ENCODE data around the gene ISYNA1. TPM values are rescaled to one million over a fixed set of nuclear protein-coding genes. Genes with fewer than 3 reads are reported as not detected.
A peak's percentile ranks its signal among the peaks of the same experiment; 100 is the strongest.

ISYNA1 gene
- total and polyA plus RNA-seq, 2 of the 8 experiments (the other 6 are each of a cell fraction or from before 2014, with no cell fraction given): 207 to 264 TPM

- no peaks in the 10 kb centered on the region for H3K79me2 ChIP-seq (ENCODE audit: control insufficient read depth in 1 of 2, insufficient read depth in 2 of 2, low read length in 2 of 2)
- peak overlapping the region; percentile 51 to 87 for H3K4me2 ChIP-seq (ENCODE audit: insufficient read depth in 1 of 2, low read depth in 2 of 2, low read length in 2 of 2)
- peak overlapping the region; percentile 10 for H3K56ac ChIP-seq (replicated peaks; ENCODE audit: insufficient read length, low read depth, low read length)
- H3K23me2 ChIP-seq (ENCODE audit: low read depth, low read length): peaks cover 12% of the 10 kb centered on the region; the same call in 1 of the 2 replicates
- WGBS, 2 experiments (ENCODE audit: extremely low coverage in 1 of 2, insufficient coverage in 1 of 2, insufficient read length in 1 of 2, insufficient replicate concordance in 2 of 2, low coverage in 1 of 2, low lambda C conversion rate in 2 of 2, missing lambda C conversion rate in 1 of 2): 78% methylated on average over 9 of the region's 13 CpGs; no CpG with 5 or more reads in 1 of the 2 experiments
- no peaks in the 10 kb centered on the region for H3K9me3 ChIP-seq (ENCODE audit: insufficient read depth in 2 of 2, low read depth in 1 of 2, low read length in 1 of 2)
- FAIRE-seq: no peak
- H3K4me3 ChIP-seq (ENCODE audit: extremely low read depth in 1 of 4, insufficient read depth in 2 of 4, low read depth in 3 of 4, low read length in 4 of 4): peak overlapping the region; percentile 16 to 68 (median 42)
- no peak overlapping the region for H3K14ac ChIP-seq (ENCODE audit: insufficient read length)
- peak overlapping the region in 2 of 4 experiments; percentile 45 to 59; a peak in 3 of 7 replicates for H3K9ac ChIP-seq (replicated peaks in 1 of 4; ENCODE audit: extremely low read depth in 1 of 4, low read depth in 3 of 4, low read length in 3 of 4)
- H2BK12ac ChIP-seq (ENCODE audit: low read depth, low read length): peak overlapping the region; percentile 63; the same call in 1 of the 2 replicates
- no peak overlapping the region for H3K23ac ChIP-seq (ENCODE audit: insufficient read length)
- H4K5ac ChIP-seq (ENCODE audit: insufficient read length, low read depth, low read length): no peak overlapping the region
- no peaks in the 10 kb centered on the region; the same call in 1 of the 2 replicates for H3K79me1 ChIP-seq (ENCODE audit: low read depth, low read length)
- H2BK15ac ChIP-seq (ENCODE audit: low read length): peak overlapping the region; percentile 72
- H3K27me3 ChIP-seq (replicated peaks in 1 of 4; ENCODE audit: control insufficient read depth in 3 of 4, extremely low read depth in 1 of 4, insufficient read depth in 3 of 4, low read length in 3 of 4): no peaks in the 10 kb centered on the region; a peak in 1 of 7 replicates
- H2BK20ac ChIP-seq (ENCODE audit: low read length): peak overlapping the region; percentile 86; the same call in 1 of the 2 replicates
- ChIA-PET POLR2A (ENCODE audit: partially characterized antibody) (interaction anchor here (0.7 to 6.7 kb wide), 9 partner anchors 8 to 151 kb away, joined by 3 to 65 read pairs (median 7); partner anchors contain the start of genes JUND and SSBP4), CTCF (ENCODE audit: partially characterized antibody) (interaction anchor here (0.6 to 1.4 kb wide), 5 partner anchors 10 to 414 kb away, joined by 3 to 4 read pairs (median 3); partner anchors contain the start of gene SSBP4)
- H3K27ac ChIP-seq (ENCODE audit: low read depth, low read length): no peak overlapping the region
- no peak for DNase-seq (ENCODE audit: low read depth in 1 of 2, low spot score in 2 of 2)
- H2AK5ac ChIP-seq (ENCODE audit: low read depth, low read length): peak overlapping the region; percentile 86; the same call in 1 of the 2 replicates
- peak overlapping the region; percentile 95 for H3K18ac ChIP-seq (ENCODE audit: extremely low read depth, low read length)
- H4K20me1 ChIP-seq (replicated peaks in 1 of 2; ENCODE audit: control insufficient read depth in 1 of 2, insufficient read depth in 2 of 2, low read length in 2 of 2): peaks cover 0 to 16% of the 10 kb centered on the region in 2 experiments
- H3K36me3 ChIP-seq (ENCODE audit: control insufficient read depth in 2 of 4, insufficient read depth in 4 of 4, low read length in 3 of 4): peaks cover 2 to 13% (median 7%) of the 10 kb centered on the region in 4 experiments; a peak in 4 of 8 replicates
- no peak overlapping the region; the same call in 1 of the 2 replicates for H2AFZ ChIP-seq (ENCODE audit: low read length)
- H3K4ac ChIP-seq (replicated peaks; ENCODE audit: insufficient read length, low read depth, low read length): no peak overlapping the region
- no peak overlapping the region for H2BK120ac ChIP-seq (replicated peaks; ENCODE audit: low read depth, low read length)
- H4K8ac ChIP-seq (ENCODE audit: extremely low read depth, insufficient read depth, low read length): no peak overlapping the region
- H3K4me1 ChIP-seq (replicated peaks in 1 of 4; ENCODE audit: control insufficient read depth in 3 of 4, insufficient read depth in 4 of 4, low read length in 3 of 4): peaks cover 0 to 48% (median 28%) of the 10 kb centered on the region in 4 experiments; a peak in 6 of 7 replicates
- peak overlapping the region; percentile 97 for H4K91ac ChIP-seq (replicated peaks; ENCODE audit: insufficient read length, low read length)
- peak overlapping the region; percentile 93; the same call in 1 of the 2 replicates for H2BK5ac ChIP-seq (ENCODE audit: low read depth, low read length)
- no peak for TF ChIP-seq CHD1 (IDR thresholded peaks at IDR 0.05; ENCODE audit: low read depth, low read length)
- no peak for TF ChIP-seq SIRT6 (IDR thresholded peaks at IDR 0.05; ENCODE audit: low read length)
- TF ChIP-seq FOSL1 (IDR thresholded peaks at IDR 0.05; ENCODE audit: insufficient read depth, low read depth, low read length): no peak
- TF ChIP-seq NRF1 (IDR thresholded peaks at IDR 0.05; ENCODE audit: low read depth, low read length): no peak
- TF ChIP-seq KDM5A (IDR thresholded peaks at IDR 0.05; ENCODE audit: low read length): no peak
- no peak for TF ChIP-seq RXRA (IDR thresholded peaks at IDR 0.05; ENCODE audit: insufficient read depth, low read depth, low read length)
- no peak for TF ChIP-seq BRCA1 (IDR thresholded peaks at IDR 0.05; ENCODE audit: low read depth, low read length)
- TF ChIP-seq RNF2 (IDR thresholded peaks at IDR 0.05; ENCODE audit: borderline replicate concordance, low read depth, low read length, missing control alignments, poor library complexity, severe bottlenecking): no peak
- TF ChIP-seq HDAC6 (IDR thresholded peaks at IDR 0.05; ENCODE audit: low read depth, low read length): no peak
- TF ChIP-seq JUND (IDR thresholded peaks at IDR 0.05; ENCODE audit: low read length): no peak
- TF ChIP-seq CTBP2 (IDR thresholded peaks at IDR 0.05; ENCODE audit: borderline replicate concordance, insufficient read depth, insufficient read length, low read length): no peak
Measured at GRCh38 chr19:18432275-18433014, 5.5 kb downstream of the ISYNA1 start.
